Sigmoid colon (tissue), 4 donors: ENCODE measurements around the gene RGSL1.

Experiments used
- CTCF ChIP-seq, 4 experiments: fragments of 450-650 bp in 3 of 4; fragments of 200-600 bp in 1 of 4; IDR thresholded peaks; one replicate each; pipeline ENCODE4 v1.5.1; 2016 to 2019; ENCODE audit warnings: antibody characterized with exemption in 4 of 4, mild to moderate bottlenecking in 3 of 4, moderate library complexity in 2 of 4
- EP300 ChIP-seq, 4 donors: sonication (generic); formaldehyde crosslinking; IDR thresholded peaks; one replicate each; pipeline ENCODE4 v1.6.1; 2017; ENCODE audit warnings: antibody characterized with exemption in 4 of 4
- POLR2AphosphoS5 ChIP-seq, 4 donors: sonication (generic); formaldehyde crosslinking; IDR thresholded peaks; one replicate each; pipeline ENCODE4 v1.6.1; 2017; ENCODE audit warnings: antibody characterized with exemption in 4 of 4

GRCh38 chr1:182431278-182431677 lies 18.7 kb upstream of the RGSL1 start:
- TF ChIP-seq CTCF (IDR thresholded peaks at IDR 0.05) (no peak), EP300 (IDR thresholded peaks at IDR 0.05) (no peak), POLR2AphosphoS5 (IDR thresholded peaks at IDR 0.05) (no peak)
